ENCODE measurements around the gene KCNJ9. TPM values are rescaled to one million over a fixed set of nuclear protein-coding genes. Genes with fewer than 3 reads are reported as not detected.

The KCNJ9 gene
- total and polyA plus RNA-seq, 4 donors, result not detected

GRCh38 chr1:160139840-160140239, 58.5 kb downstream of the KCNJ9 start (continued):
- TF ChIP-seq CTCF (IDR thresholded peaks at IDR 0.05; ENCODE audit: low read depth, low read length, missing input control) (no peak), HNF4G (IDR thresholded peaks at IDR 0.05) (no peak), YY1 (IDR thresholded peaks at IDR 0.05) (no peak), FOXA1 (IDR thresholded peaks at IDR 0.05) (no peak), FOXA2 (IDR thresholded peaks at IDR 0.05) (no peak), NR2F2 (IDR thresholded peaks at IDR 0.05) (no peak), MAX (IDR thresholded peaks at IDR 0.05) (no peak)

Other genes starting within 250 kb of the KCNJ9 start
- gene VSIG8, start 218.9 kb upstream of the KCNJ9 start, total RNA-seq, result under 1 TPM in 1 of 2 donors, not detected in 1; 0.08 TPM
- not detected for gene VSIG8, start 218.9 kb upstream of the KCNJ9 start, polyA plus RNA-seq
- not detected for gene CFAP45, start 181.4 kb upstream of the KCNJ9 start, total RNA-seq
- under 1 TPM; 0.03 to 0.24 TPM for gene CFAP45, start 181.4 kb upstream of the KCNJ9 start, polyA plus RNA-seq
- gene TAGLN2, start 156.0 kb upstream of the KCNJ9 start, total RNA-seq, result 10 to 100 TPM; 46.4 to 81.8 TPM
- gene TAGLN2, start 156.0 kb upstream of the KCNJ9 start, polyA plus RNA-seq, result 100 to 1,000 TPM in 1 of 2 donors, 10 to 100 TPM in 1; 77.8 to 113 TPM
- gene IGSF9, start 135.9 kb upstream of the KCNJ9 start, total RNA-seq, result 10 to 100 TPM in 1 of 2 donors, under 1 TPM in 1; 0.14 to 18.2 TPM
- 10 to 100 TPM; 14.0 to 21.3 TPM for gene IGSF9, start 135.9 kb upstream of the KCNJ9 start, polyA plus RNA-seq
- gene SLAMF9, start 127.3 kb upstream of the KCNJ9 start, total RNA-seq, result under 1 TPM in 1 of 2 donors, not detected in 1; 0.25 TPM
- gene SLAMF9, start 127.3 kb upstream of the KCNJ9 start, polyA plus RNA-seq, result under 1 TPM; 0.64 to 0.68 TPM
- gene PIGM, start 49.5 kb upstream of the KCNJ9 start, total RNA-seq, result 1 to 10 TPM; 3.5 to 3.8 TPM
- gene PIGM, start 49.5 kb upstream of the KCNJ9 start, polyA plus RNA-seq, result 1 to 10 TPM; 2.9 to 4.2 TPM
- 1 to 10 TPM in 1 of 2 donors, under 1 TPM in 1; 0.50 to 1.6 TPM for gene KCNJ10, start 11.4 kb upstream of the KCNJ9 start, total RNA-seq
- gene KCNJ10, start 11.4 kb upstream of the KCNJ9 start, polyA plus RNA-seq, result under 1 TPM; 0.48 to 0.53 TPM
- gene IGSF8, start 17.1 kb downstream of the KCNJ9 start, total RNA-seq, result 10 to 100 TPM in 1 of 2 donors, 1 to 10 TPM in 1; 9.8 to 24.3 TPM
- gene IGSF8, start 17.1 kb downstream of the KCNJ9 start, polyA plus RNA-seq, result 10 to 100 TPM; 17.5 to 23.0 TPM
- 1 to 10 TPM in 1 of 2 donors, under 1 TPM in 1; 0.09 to 1.5 TPM for gene ATP1A2, start 34.2 kb downstream of the KCNJ9 start, total RNA-seq
- gene ATP1A2, start 34.2 kb downstream of the KCNJ9 start, polyA plus RNA-seq, result under 1 TPM; 0.21 to 0.37 TPM
- not detected for gene ATP1A4, start 70.1 kb downstream of the KCNJ9 start, total RNA-seq
- not detected for gene ATP1A4, start 70.1 kb downstream of the KCNJ9 start, polyA plus RNA-seq
- gene CASQ1, start 109.0 kb downstream of the KCNJ9 start, total RNA-seq, result not detected
- not detected for gene CASQ1, start 109.0 kb downstream of the KCNJ9 start, polyA plus RNA-seq
- gene PEA15, start 123.8 kb downstream of the KCNJ9 start, total RNA-seq, result 10 to 100 TPM; 10.3 to 11.9 TPM
- 10 to 100 TPM in 1 of 2 donors, 1 to 10 TPM in 1; 8.1 to 44.5 TPM for gene PEA15, start 123.8 kb downstream of the KCNJ9 start, polyA plus RNA-seq
- gene DCAF8, start 181.0 kb downstream of the KCNJ9 start, total RNA-seq, result 100 to 1,000 TPM in 1 of 2 donors, 10 to 100 TPM in 1; 80.3 to 199 TPM
- gene DCAF8, start 181.0 kb downstream of the KCNJ9 start, polyA plus RNA-seq, result 100 to 1,000 TPM in 1 of 2 donors, 10 to 100 TPM in 1; 84.5 to 120 TPM
- 10 to 100 TPM; 24.8 to 73.9 TPM for gene PEX19, start 203.6 kb downstream of the KCNJ9 start, total RNA-seq
- gene PEX19, start 203.6 kb downstream of the KCNJ9 start, polyA plus RNA-seq, result 10 to 100 TPM; 33.3 to 54.1 TPM

All from liver (tissue), 5 donors.